HL-60 (cell line): ENCODE results near the gene MYO3A.

Experiments
- CTCF ChIP-seq: IDR thresholded peaks from one replicate; pipeline ENCODE4 v1.5.1; 2011; ENCODE audit warnings: low read length, control low read depth, inconsistent platforms; ENCODE audit not compliant: insufficient read depth
- POLR2AphosphoS5 ChIP-seq: IDR thresholded peaks from 2 replicates; pipeline ENCODE4 v1.6.1; 2012; ENCODE audit warnings: low read depth

GRCh38 chr10:26087666-26088065, 153.6 kb downstream of the MYO3A start:
- no peak for TF ChIP-seq CTCF
- no peak for TF ChIP-seq POLR2AphosphoS5
